HCT116 (cell line): ENCODE data around the gene E2F6. TPM values are rescaled to one million over a fixed set of nuclear protein-coding genes. Genes with fewer than 3 reads are reported as not detected.

Source experiments
- ATAC-seq: fragments of 200-7000 bp; cut with Tn5 transposase; 2 replicates; pipeline ENCODE4 v1.9.1; 2020; ENCODE audit warnings: mild to moderate bottlenecking, moderate library complexity
- BruUV-seq: library from RNA; stranded (reverse); fragments of 400-500 nt; replicated peaks from 2 replicates; lab custom pipeline; 2021; lab: Mats Ljungman, UMichigan
- CTCF ChIA-PET: fragments of 300-600 bp; sonication (Branson Sonifier 250); formaldehyde crosslinking; loops from one replicate; lab custom pipeline; 2021; ENCODE audit warnings: antibody characterized with exemption; lab: Charles Lee
- POLR2A ChIA-PET: fragments of 300-600, 350-600 bp; sonication (Branson Sonifier 250); formaldehyde crosslinking; loops from one replicate; lab custom pipeline; 2021; ENCODE audit warnings: antibody characterized with exemption; lab: Charles Lee
- RAD21 ChIA-PET, 2 experiments: fragments of 300-600 bp; sonication (Branson Sonifier 250); formaldehyde crosslinking; loops; one replicate each; lab custom pipeline; 2023; ENCODE audit warnings: low total read pairs in 2 of 2; ENCODE audit not compliant: uncharacterized antibody in 2 of 2, unreplicated experiment in 2 of 2, low non-redundant PET in 1 of 2; lab: Charles Lee
- DNase-seq: peaks from one replicate; pipeline ENCODE4 v3.0.0-alpha.2; 2010; ENCODE audit warnings: low read depth, low spot score
- H2AFZ ChIP-seq: fragments of 200-600 bp; shearing (Covaris generic), sonication (generic); 2 replicates; pipeline ENCODE4 v1.6.1; 2017; ENCODE audit warnings: low read depth, mixed run types, mixed read lengths, antibody characterized with exemption, low read length; ENCODE audit not compliant: poor library complexity, severe bottlenecking
- H3K27ac ChIP-seq: 2 replicates; pipeline ENCODE4 v1.5.1; 2012; ENCODE audit warnings: low read depth, low read length
- H3K27me3 ChIP-seq: fragments of 200-600 bp; sonication (generic); 2 replicates; pipeline ENCODE4 v1.6.1; 2016; ENCODE audit warnings: mixed run types, low read length, mixed read lengths; ENCODE audit not compliant: insufficient read depth
- H3K36me3 ChIP-seq, 2 experiments: fragments of 200-500 bp in 1 of 2; fragments of 200-600 bp in 1 of 2; sonication (Bioruptor generic) in 1 of 2; sonication (generic) in 1 of 2; 2 replicates each; pipeline versions ENCODE4 v1.5.1 to v1.6.1; 2014 to 2016; ENCODE audit warnings: low read length in 2 of 2, inconsistent platforms in 1 of 2, mixed read lengths in 1 of 2, mixed run types in 1 of 2; ENCODE audit not compliant: insufficient read depth in 2 of 2, control insufficient read depth in 1 of 2
- H3K4me1 ChIP-seq, 2 experiments: fragments of 200-600 bp in 1 of 2; sonication (generic) in 1 of 2; 2 replicates each; pipeline versions ENCODE4 v1.5.1 to v1.6.1; 2012 to 2017; ENCODE audit warnings: low read length in 2 of 2, inconsistent platforms in 1 of 2, mild to moderate bottlenecking in 1 of 2, mixed read lengths in 1 of 2, mixed run types in 1 of 2, moderate library complexity in 1 of 2; ENCODE audit not compliant: insufficient read depth in 2 of 2, control insufficient read depth in 1 of 2
- H3K4me2 ChIP-seq: fragments of 200-600 bp; sonication (generic); 2 replicates; pipeline ENCODE4 v1.6.1; 2017; ENCODE audit warnings: mixed run types, low read length, mixed read lengths
- H3K4me3 ChIP-seq, 2 experiments: fragments of 200-600 bp in 1 of 2; sonication (generic) in 1 of 2; replicated peaks in 1 of 2; 2 replicates each; pipeline ENCODE4 v1.5.1; 2011 to 2016; ENCODE audit warnings: low read length in 2 of 2, control low read depth in 1 of 2, low read depth in 1 of 2, mild to moderate bottlenecking in 1 of 2, mixed read lengths in 1 of 2, mixed run types in 1 of 2
- H3K79me2 ChIP-seq: fragments of 200-600 bp; sonication (generic); 2 replicates; pipeline ENCODE4 v1.6.1; 2017; ENCODE audit warnings: mild to moderate bottlenecking, mixed run types, low read length, moderate library complexity, mixed read lengths; ENCODE audit not compliant: insufficient read depth
- H3K9ac ChIP-seq: fragments of 200-600 bp; sonication (generic); 2 replicates; pipeline ENCODE4 v1.6.1; 2016; ENCODE audit warnings: low read length, mixed read lengths
- H3K9me2 ChIP-seq: fragments of 200-600 bp; sonication (generic), shearing (Covaris generic); 2 replicates; pipeline ENCODE4 v1.6.1; 2017; ENCODE audit warnings: mixed run types, mild to moderate bottlenecking, moderate library complexity; ENCODE audit not compliant: insufficient read depth
- H3K9me3 ChIP-seq, 2 experiments: fragments of 200-500 bp in 1 of 2; fragments of 200-600 bp in 1 of 2; sonication (Bioruptor generic) in 1 of 2; sonication (generic) in 1 of 2; 2 replicates each; pipeline ENCODE4 v1.6.1; 2014 to 2017; ENCODE audit warnings: low read length in 2 of 2, mixed read lengths in 2 of 2, inconsistent platforms in 1 of 2, low read depth in 1 of 2, mild to moderate bottlenecking in 1 of 2, mixed run types in 1 of 2, moderate library complexity in 1 of 2; ENCODE audit not compliant: control insufficient read depth in 1 of 2, insufficient read depth in 1 of 2
- H4K20me1 ChIP-seq: fragments of 200-600 bp; sonication (generic), shearing (Covaris generic); 2 replicates; pipeline ENCODE4 v1.6.1; 2017; ENCODE audit warnings: mixed run types, mild to moderate bottlenecking, moderate library complexity; ENCODE audit not compliant: insufficient read depth
- CBX3 ChIP-seq: IDR thresholded peaks from 2 replicates; pipeline ENCODE4 v1.6.1; 2012; ENCODE audit warnings: low read depth
- CTCF ChIP-seq, 3 experiments: fragments of 200-600 bp in 1 of 3; sonication (generic) in 1 of 3; IDR thresholded peaks in 2 of 3; conservative IDR thresholded peaks in 1 of 3; 2 replicates each; pipeline ENCODE4 v1.5.1; 2012 to 2017; ENCODE audit warnings: low read depth in 2 of 3, low read length in 2 of 3, antibody characterized with exemption in 1 of 3, borderline replicate concordance in 1 of 3, control low read depth in 1 of 3, mild to moderate bottlenecking in 1 of 3, mixed read lengths in 1 of 3, mixed run types in 1 of 3, moderate library complexity in 1 of 3; ENCODE audit not compliant: insufficient read depth in 1 of 3
- EGR1 ChIP-seq: IDR thresholded peaks from 2 replicates; pipeline ENCODE4 v1.6.1; 2012; ENCODE audit warnings: low read depth
- ELF1 ChIP-seq: IDR thresholded peaks from 2 replicates; pipeline ENCODE4 v1.6.1; 2012; ENCODE audit warnings: low read depth, borderline replicate concordance
- EZH2phosphoT487 ChIP-seq: fragments of 200-600 bp; IDR thresholded peaks from 2 replicates; pipeline ENCODE4 v1.6.1; 2018; ENCODE audit warnings: antibody characterized with exemption, borderline replicate concordance
- FOSL1 ChIP-seq: IDR thresholded peaks from 2 replicates; pipeline ENCODE4 v1.6.1; 2012; ENCODE audit warnings: low read depth
- JUND ChIP-seq: IDR thresholded peaks from 2 replicates; pipeline ENCODE4 v1.6.1; 2012
- POLR2A ChIP-seq: IDR thresholded peaks from 2 replicates; pipeline ENCODE4 v1.7.0; 2011; ENCODE audit warnings: borderline replicate concordance; ENCODE audit not compliant: insufficient read depth, insufficient read length; ENCODE audit errors: extremely low read depth
- POLR2AphosphoS5 ChIP-seq: IDR thresholded peaks from 2 replicates; pipeline ENCODE4 v1.6.1; 2011; ENCODE audit warnings: mild to moderate bottlenecking, low read depth, low read length, moderate library complexity
- REST ChIP-seq: IDR thresholded peaks from 2 replicates; pipeline ENCODE4 v1.6.1; 2012; ENCODE audit warnings: low read depth
- SIN3A ChIP-seq: IDR thresholded peaks from 2 replicates; pipeline ENCODE4 v1.6.1; 2012; ENCODE audit warnings: low read depth
- SP1 ChIP-seq: IDR thresholded peaks from 2 replicates; pipeline ENCODE4 v1.6.1; 2012; ENCODE audit warnings: low read depth
- SRF ChIP-seq: IDR thresholded peaks from 2 replicates; pipeline ENCODE4 v1.6.1; 2012; ENCODE audit warnings: low read depth
- TCF7L2 ChIP-seq: IDR thresholded peaks from 2 replicates; pipeline ENCODE4 v1.7.0; 2011; ENCODE audit warnings: borderline replicate concordance, inconsistent platforms; ENCODE audit not compliant: insufficient read depth, insufficient read length; ENCODE audit errors: extremely low read depth
- YY1 ChIP-seq: IDR thresholded peaks from 2 replicates; pipeline ENCODE4 v1.6.1; 2011; ENCODE audit warnings: low read length, low read depth, moderate library complexity, mild to moderate bottlenecking; ENCODE audit not compliant: insufficient replicate concordance; ENCODE audit errors: extremely low read depth
- ZFX ChIP-seq: fragments of 450-650 bp; IDR thresholded peaks from 2 replicates; pipeline ENCODE4 v1.6.1; 2017
- ZNF274 ChIP-seq: fragments of 200-500 bp; sonication (Bioruptor generic); IDR thresholded peaks from 2 replicates; pipeline ENCODE4 v1.6.1; 2014; ENCODE audit warnings: mild to moderate bottlenecking, low read depth, low read length, inconsistent platforms
- intact Hi-C: fragments of 100-400 bp; cut with micrococcal nuclease; formaldehyde crosslinking; loops from 2 replicates; pipeline ENCODE4 v1.10.0; 2022
- total RNA-seq: library from RNA; stranded (reverse); gene quantifications from one replicate; pipeline ENCODE4 v1.2.1, GENCODE V29; 2021; ENCODE audit not compliant: unreplicated experiment

The E2F6 gene
- total RNA-seq, 1 experiment from 2014 or later, result 22.8 TPM

- Histone ChIP-seq H3K4me3 (no peak overlapping the region), H3K36me3 (no peaks in the 10 kb centered on the region), H3K4me2 (peak overlapping the region; percentile 15; the same call in 1 of the 2 replicates), H3K9ac (no peak overlapping the region), H3K27ac (no peak overlapping the region), H4K20me1 (no peaks in the 10 kb centered on the region), H3K79me2 (no peaks in the 10 kb centered on the region), H3K4me1 (peaks cover 0 to 14% of the 10 kb centered on the region in 2 experiments; a peak in 1 of 4 replicates), H3K27me3 (no peaks in the 10 kb centered on the region), H3K9me3 (no peaks in the 10 kb centered on the region), H2AFZ (no peak overlapping the region), H3K9me2 (no peaks in the 10 kb centered on the region)
- ATAC-seq, result no peak
- CTCF ChIA-PET, result interaction anchor here (0.7 to 4.6 kb wide), 9 partner anchors 9 to 281 kb away, joined by 3 to 51 read pairs (median 4); a partner anchor contains a TSS
- TF ChIP-seq ZNF274 (no peak), EGR1 (no peak), JUND (no peak)
- POLR2A ChIA-PET, result interaction anchor here (1.6 kb wide), 1 partner anchor 279 kb away, joined by 5 read pairs; a partner anchor contains a TSS
- RAD21 ChIA-PET, result interaction anchor here (0.7 to 2.9 kb wide), 6 partner anchors 11 to 279 kb away, joined by 3 to 11 read pairs (median 5); partner anchors contain the start of gene ROCK2 (in 1 of the 2)
- intact Hi-C loops, result no loop called here
- no TSS peak for BruUV-seq
- no peak for DNase-seq
Measured at GRCh38 chr2:11411244-11411643, 54.7 kb downstream of the E2F6 start.

GRCh38 chr2:11410101-11410500 is 55.9 kb downstream of the E2F6 start:
- H3K4me3 ChIP-seq, result no peak overlapping the region
- H3K27me3 ChIP-seq, result no peaks in the 10 kb centered on the region
- no peaks in the 10 kb centered on the region for H3K9me2 ChIP-seq
- POLR2A ChIA-PET, result no interaction called here
- intact Hi-C loops, result no loop called here
- H4K20me1 ChIP-seq, result no peaks in the 10 kb centered on the region
- no TSS peak for BruUV-seq
- RAD21 ChIA-PET, result interaction anchor here in 1 of 2 experiments (2.9 kb wide), 1 partner anchor 277 kb away, joined by 11 read pairs; a partner anchor contains a TSS
- no peak overlapping the region for H3K4me2 ChIP-seq
- CTCF ChIA-PET, result interaction anchor here (1.7 kb wide), 1 partner anchor 278 kb away, joined by 3 read pairs; no protein-coding TSS in a partner anchor
- no peak overlapping the region for H3K9ac ChIP-seq
- no peaks in the 10 kb centered on the region for H3K9me3 ChIP-seq
- H3K4me1 ChIP-seq, result peaks cover 3 to 23% of the 10 kb centered on the region in 2 experiments; a peak in 2 of 4 replicates
- DNase-seq, result no peak
- H2AFZ ChIP-seq, result no peak overlapping the region
- ATAC-seq, result no peak
- H3K27ac ChIP-seq, result no peak overlapping the region
- H3K36me3 ChIP-seq, result no peaks in the 10 kb centered on the region
- no peaks in the 10 kb centered on the region for H3K79me2 ChIP-seq
- TF ChIP-seq JUND (no peak), POLR2A (no peak), ELF1 (no peak), ZFX (no peak), EZH2phosphoT487 (no peak), REST (no peak), SRF (no peak), POLR2AphosphoS5 (no peak), TCF7L2 (no peak), SIN3A (no peak), CBX3 (no peak), YY1 (no peak), SP1 (no peak), CTCF (IDR thresholded peaks at IDR 0.05 in 2 of 3, conservative IDR thresholded peaks at IDR 0.05 in 1 of 3; ENCODE audit: borderline replicate concordance in 1 of 3, insufficient read depth in 1 of 3, low read depth in 2 of 3, low read length in 2 of 3) (no peak), FOSL1 (no peak)
